Caco-2 (cell line): ENCODE measurements around the gene GLI3. TPM values are rescaled to one million over a fixed set of nuclear protein-coding genes. Genes with fewer than 3 reads are reported as not detected.

ENCODE experiments used
- BruUV-seq: library from RNA; stranded (reverse); fragments of 400-500 nt; replicated peaks from 2 replicates; lab custom pipeline; 2021; lab: Mats Ljungman, UMichigan
- CTCF ChIA-PET: fragments of 300-600 bp; sonication (Branson Sonifier 250); formaldehyde crosslinking; loops from one replicate; lab custom pipeline; 2022; ENCODE audit warnings: antibody characterized with exemption; lab: Charles Lee
- POLR2A ChIA-PET: fragments of 300-600 bp; sonication (Branson Sonifier 250); formaldehyde crosslinking; loops from one replicate; lab custom pipeline; 2022; ENCODE audit warnings: antibody characterized with exemption; lab: Charles Lee
- DNase-seq, 2 experiments: peaks; one replicate each; pipeline versions ENCODE4 v3.0.0 to v3.0.0-alpha.2; 2020 to 2022
- H3K27me3 ChIP-seq: replicated peaks from 2 replicates; pipeline ENCODE4 v1.6.0; 2011; ENCODE audit warnings: low read length; ENCODE audit not compliant: control insufficient read depth, insufficient read depth
- H3K36me3 ChIP-seq: 2 replicates; pipeline ENCODE4 v1.5.1; 2011; ENCODE audit warnings: low read length; ENCODE audit not compliant: control insufficient read depth, insufficient read depth
- H3K4me1 ChIP-seq: fragments of 250-450 bp; sonication (Bioruptor Pico); 2 replicates; pipeline ENCODE4 v1.5.1; 2020; ENCODE audit warnings: mild to moderate bottlenecking
- H3K4me3 ChIP-seq: 2 replicates; pipeline ENCODE4 v1.5.1; 2011; ENCODE audit warnings: low read depth, mild to moderate bottlenecking, control low read depth, low read length
- H3K9me3 ChIP-seq: fragments of 250-450 bp; sonication (Bioruptor Pico); 2 replicates; pipeline ENCODE4 v1.5.1; 2020; ENCODE audit warnings: mild to moderate bottlenecking, moderate library complexity
- H3K27ac Mint-ChIP-seq: one replicate; pipeline ENCODE4 v1.8.0; 2022; ENCODE audit warnings: mixed read lengths; ENCODE audit not compliant: unreplicated experiment
- H3K27me3 Mint-ChIP-seq: one replicate; pipeline ENCODE4 v1.8.0; 2022; ENCODE audit warnings: mixed read lengths; ENCODE audit not compliant: insufficient read depth, unreplicated experiment
- H3K36me3 Mint-ChIP-seq: one replicate; pipeline ENCODE4 v1.8.0; 2022; ENCODE audit warnings: mild to moderate bottlenecking, mixed read lengths; ENCODE audit not compliant: insufficient read depth, unreplicated experiment
- H3K4me1 Mint-ChIP-seq: one replicate; pipeline ENCODE4 v1.8.0; 2022; ENCODE audit warnings: low read depth, mixed read lengths; ENCODE audit not compliant: unreplicated experiment
- H3K4me3 Mint-ChIP-seq: one replicate; pipeline ENCODE4 v1.8.0; 2022; ENCODE audit warnings: mild to moderate bottlenecking, moderate library complexity, mixed read lengths; ENCODE audit not compliant: unreplicated experiment
- H3K9me3 Mint-ChIP-seq: one replicate; pipeline ENCODE4 v1.8.0; 2022; ENCODE audit warnings: mixed read lengths; ENCODE audit not compliant: unreplicated experiment
- intact Hi-C: fragments of 100-400 bp; cut with micrococcal nuclease; formaldehyde crosslinking; loops from one replicate; pipeline ENCODE4 v1.10.0; 2022; ENCODE audit not compliant: unreplicated experiment
- total RNA-seq: library from RNA; stranded (reverse); gene quantifications from 2 replicates; pipeline ENCODE4 v1.2.3, GENCODE V29; 2022
- TF ChIP-seq, protein P1 (sequence below), 2 experiments: fragments of 200-600 bp in 1 of 2; IDR thresholded peaks; 1 replicate in 1 of 2; 2 replicates in 1 of 2; pipeline versions ENCODE4 v1.5.1 to v1.8.0; 2011 to 2022; ENCODE audit warnings: antibody characterized with exemption in 1 of 2, control low read depth in 1 of 2, inconsistent platforms in 1 of 2, low read depth in 1 of 2, low read length in 1 of 2, mild to moderate bottlenecking in 1 of 2, moderate library complexity in 1 of 2; ENCODE audit not compliant: insufficient read depth in 1 of 2, severe bottlenecking in 1 of 2, unreplicated experiment in 1 of 2

Gene GLI3
- total RNA-seq, 1 experiment from 2014 or later, result 1.00 TPM

DNA sequence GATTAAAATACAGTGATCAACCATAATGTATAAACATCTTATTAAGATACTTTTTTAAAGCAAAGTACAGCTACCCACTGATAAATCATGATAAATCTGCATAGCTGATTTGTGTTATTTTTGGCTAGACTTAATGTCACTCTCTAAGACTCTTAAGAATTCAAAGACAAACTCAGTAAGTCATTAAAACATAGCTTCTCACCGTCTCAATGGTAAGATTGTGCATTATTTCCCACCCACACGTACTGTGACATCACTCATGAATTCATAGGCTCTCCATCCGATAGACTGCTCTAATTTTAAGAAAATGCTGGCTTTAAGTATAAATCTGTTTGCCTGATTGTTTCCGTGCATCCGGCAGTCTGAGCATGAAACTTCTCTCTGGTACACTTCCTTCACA lies 266.1 kb downstream of the GLI3 start:
- Histone ChIP-seq H3K4me3 (no peak overlapping the region), H3K4me1 (no peaks in the 10 kb centered on the region), H3K9me3 (no peaks in the 10 kb centered on the region), H3K27me3 (peaks cover 1% of the 10 kb centered on the region; the same call in 1 of the 2 replicates), H3K36me3 (no peaks in the 10 kb centered on the region)
- ChIA-PET CTCF (no interaction called here), POLR2A (no interaction called here)
- no peaks in the 10 kb centered on the region for H3K9me3 Mint-ChIP-seq
- H3K4me3 Mint-ChIP-seq, result no peak overlapping the region
- TF ChIP-seq, protein P1, sequence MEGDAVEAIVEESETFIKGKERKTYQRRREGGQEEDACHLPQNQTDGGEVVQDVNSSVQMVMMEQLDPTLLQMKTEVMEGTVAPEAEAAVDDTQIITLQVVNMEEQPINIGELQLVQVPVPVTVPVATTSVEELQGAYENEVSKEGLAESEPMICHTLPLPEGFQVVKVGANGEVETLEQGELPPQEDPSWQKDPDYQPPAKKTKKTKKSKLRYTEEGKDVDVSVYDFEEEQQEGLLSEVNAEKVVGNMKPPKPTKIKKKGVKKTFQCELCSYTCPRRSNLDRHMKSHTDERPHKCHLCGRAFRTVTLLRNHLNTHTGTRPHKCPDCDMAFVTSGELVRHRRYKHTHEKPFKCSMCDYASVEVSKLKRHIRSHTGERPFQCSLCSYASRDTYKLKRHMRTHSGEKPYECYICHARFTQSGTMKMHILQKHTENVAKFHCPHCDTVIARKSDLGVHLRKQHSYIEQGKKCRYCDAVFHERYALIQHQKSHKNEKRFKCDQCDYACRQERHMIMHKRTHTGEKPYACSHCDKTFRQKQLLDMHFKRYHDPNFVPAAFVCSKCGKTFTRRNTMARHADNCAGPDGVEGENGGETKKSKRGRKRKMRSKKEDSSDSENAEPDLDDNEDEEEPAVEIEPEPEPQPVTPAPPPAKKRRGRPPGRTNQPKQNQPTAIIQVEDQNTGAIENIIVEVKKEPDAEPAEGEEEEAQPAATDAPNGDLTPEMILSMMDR (IDR thresholded peaks at IDR 0.05; ENCODE audit: insufficient read depth in 1 of 2, low read depth in 1 of 2, low read length in 1 of 2, severe bottlenecking in 1 of 2, unreplicated experiment in 1 of 2), result no peak
- DNase-seq, result no peak
- no TSS peak for BruUV-seq
- H3K4me1 Mint-ChIP-seq, result no peaks in the 10 kb centered on the region
- intact Hi-C loops, result loop anchor here (10.0 kb wide), 1 partner anchor 174 kb away; no protein-coding TSS in a partner anchor
- no peaks in the 10 kb centered on the region for H3K36me3 Mint-ChIP-seq
- peaks cover 18% of the 10 kb centered on the region for H3K27me3 Mint-ChIP-seq
- H3K27ac Mint-ChIP-seq, result no peak overlapping the region

DNA sequence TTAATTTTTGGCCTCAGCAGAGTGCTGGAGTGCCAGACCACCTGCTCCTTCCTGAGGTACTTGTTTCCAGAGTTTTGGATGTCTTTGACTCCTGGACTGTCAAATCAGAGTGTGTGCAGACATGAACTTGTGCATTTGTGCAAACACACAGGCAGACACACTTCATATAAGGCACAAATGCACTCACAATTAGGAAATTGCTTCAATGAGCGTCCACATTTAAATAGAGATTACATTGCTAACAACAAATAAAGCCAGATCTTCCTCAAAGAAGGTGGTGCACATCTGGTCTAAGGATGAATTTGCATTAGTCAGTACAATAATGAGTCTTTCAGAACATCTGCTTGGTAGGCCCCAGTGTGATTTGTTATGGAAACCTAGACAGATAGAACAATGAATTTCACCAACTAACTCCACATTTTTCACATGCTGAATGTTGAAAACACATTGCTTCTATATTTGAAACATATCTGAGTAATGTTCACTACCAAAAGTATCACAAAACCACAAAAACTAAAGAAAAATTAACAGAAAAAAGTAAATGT lies 267.4 kb downstream of the GLI3 start:
- TF ChIP-seq, protein P1 (IDR thresholded peaks at IDR 0.05; ENCODE audit: insufficient read depth in 1 of 2, low read depth in 1 of 2, low read length in 1 of 2, severe bottlenecking in 1 of 2, unreplicated experiment in 1 of 2), result no peak
- no peaks in the 10 kb centered on the region for H3K9me3 Mint-ChIP-seq
- no peak overlapping the region for H3K27ac Mint-ChIP-seq
- intact Hi-C loops, result loop anchor here (10.0 kb wide), 1 partner anchor 175 kb away; no protein-coding TSS in a partner anchor
- no peaks in the 10 kb centered on the region for H3K36me3 ChIP-seq
- BruUV-seq, result no TSS peak
- H3K27me3 Mint-ChIP-seq, result peaks cover 16% of the 10 kb centered on the region
- DNase-seq, result no peak
- no peak overlapping the region for H3K4me3 ChIP-seq
- H3K4me1 Mint-ChIP-seq, result no peaks in the 10 kb centered on the region
- H3K36me3 Mint-ChIP-seq, result no peaks in the 10 kb centered on the region
- no peak overlapping the region for H3K4me3 Mint-ChIP-seq
- H3K27me3 ChIP-seq, result no peaks in the 10 kb centered on the region
- H3K9me3 ChIP-seq, result no peaks in the 10 kb centered on the region
- POLR2A ChIA-PET, result no interaction called here
- H3K4me1 ChIP-seq, result no peaks in the 10 kb centered on the region
- CTCF ChIA-PET, result no interaction called here

DNA sequence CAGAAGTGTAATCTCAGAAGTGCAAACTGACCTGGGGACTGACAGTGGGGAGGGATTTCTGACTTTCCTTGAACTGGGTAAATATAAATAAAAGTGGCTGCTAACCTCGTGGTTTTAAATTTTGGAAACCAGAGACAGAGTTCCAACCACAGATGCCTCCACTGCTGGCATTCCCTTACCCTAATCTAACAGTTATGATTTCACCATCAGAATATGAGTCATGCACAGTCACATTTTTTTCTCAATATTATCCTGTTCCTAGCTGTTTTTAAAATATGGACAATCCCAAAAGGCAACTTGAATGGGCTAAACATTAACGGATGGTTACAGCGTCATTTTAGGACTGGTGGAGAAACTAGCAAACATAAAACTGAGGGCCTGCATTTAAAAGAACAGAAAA lies 269.9 kb downstream of the GLI3 start:
- H3K36me3 ChIP-seq, result no peaks in the 10 kb centered on the region
- TF ChIP-seq, protein P1 (IDR thresholded peaks at IDR 0.05; ENCODE audit: insufficient read depth in 1 of 2, low read depth in 1 of 2, low read length in 1 of 2, severe bottlenecking in 1 of 2, unreplicated experiment in 1 of 2), result no peak
- H3K4me3 ChIP-seq, result no peak overlapping the region
- Mint-ChIP-seq H3K9me3 (no peaks in the 10 kb centered on the region), H3K4me3 (no peak overlapping the region), H3K4me1 (no peaks in the 10 kb centered on the region), H3K36me3 (no peaks in the 10 kb centered on the region), H3K27ac (no peak overlapping the region), H3K27me3 (peaks cover 18% of the 10 kb centered on the region)
- no peaks in the 10 kb centered on the region for H3K27me3 ChIP-seq
- intact Hi-C loops, result no loop called here
- H3K9me3 ChIP-seq, result no peaks in the 10 kb centered on the region
- no TSS peak for BruUV-seq
- no peaks in the 10 kb centered on the region for H3K4me1 ChIP-seq
- ChIA-PET POLR2A (no interaction called here), CTCF (no interaction called here)
- DNase-seq, result no peak
